GM12874 (cell line): ENCODE data around the gene ANKRD2.

Experiments used
- CTCF ChIP-seq: IDR thresholded peaks from 2 replicates; pipeline ENCODE4 v1.5.1; 2011; ENCODE audit warnings: low read depth, mild to moderate bottlenecking, control low read depth, low read length, moderate library complexity; ENCODE audit not compliant: insufficient read depth

Gene ANKRD2

DNA sequence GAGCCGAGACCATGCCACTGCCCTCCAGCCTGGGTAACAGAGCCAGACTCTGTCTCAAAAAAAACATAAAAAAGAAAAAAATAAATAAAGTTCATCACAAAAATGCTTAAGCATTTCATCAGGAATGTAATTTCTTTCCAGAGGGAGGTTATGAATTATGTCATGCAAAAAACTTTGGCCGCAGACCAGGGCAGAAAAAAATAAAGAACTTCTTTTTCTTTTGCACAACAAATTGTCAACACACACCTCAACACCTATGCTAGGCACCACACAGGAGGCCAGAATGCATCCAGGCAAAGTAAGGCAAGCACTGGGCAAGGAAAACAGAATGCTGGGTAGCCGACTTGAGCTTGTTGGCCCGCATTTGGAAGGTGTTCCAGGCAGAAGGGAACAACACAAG is 20.8 kb downstream of the ANKRD2 start:
- no peak for TF ChIP-seq CTCF

- no peak for TF ChIP-seq CTCF
These were observed 23.8 kb downstream of the ANKRD2 start for GRCh38 chr10:97596101-97597082.

- no peak for TF ChIP-seq CTCF
These were observed 25.2 kb downstream of the ANKRD2 start for GRCh38 chr10:97597778-97598177.

DNA sequence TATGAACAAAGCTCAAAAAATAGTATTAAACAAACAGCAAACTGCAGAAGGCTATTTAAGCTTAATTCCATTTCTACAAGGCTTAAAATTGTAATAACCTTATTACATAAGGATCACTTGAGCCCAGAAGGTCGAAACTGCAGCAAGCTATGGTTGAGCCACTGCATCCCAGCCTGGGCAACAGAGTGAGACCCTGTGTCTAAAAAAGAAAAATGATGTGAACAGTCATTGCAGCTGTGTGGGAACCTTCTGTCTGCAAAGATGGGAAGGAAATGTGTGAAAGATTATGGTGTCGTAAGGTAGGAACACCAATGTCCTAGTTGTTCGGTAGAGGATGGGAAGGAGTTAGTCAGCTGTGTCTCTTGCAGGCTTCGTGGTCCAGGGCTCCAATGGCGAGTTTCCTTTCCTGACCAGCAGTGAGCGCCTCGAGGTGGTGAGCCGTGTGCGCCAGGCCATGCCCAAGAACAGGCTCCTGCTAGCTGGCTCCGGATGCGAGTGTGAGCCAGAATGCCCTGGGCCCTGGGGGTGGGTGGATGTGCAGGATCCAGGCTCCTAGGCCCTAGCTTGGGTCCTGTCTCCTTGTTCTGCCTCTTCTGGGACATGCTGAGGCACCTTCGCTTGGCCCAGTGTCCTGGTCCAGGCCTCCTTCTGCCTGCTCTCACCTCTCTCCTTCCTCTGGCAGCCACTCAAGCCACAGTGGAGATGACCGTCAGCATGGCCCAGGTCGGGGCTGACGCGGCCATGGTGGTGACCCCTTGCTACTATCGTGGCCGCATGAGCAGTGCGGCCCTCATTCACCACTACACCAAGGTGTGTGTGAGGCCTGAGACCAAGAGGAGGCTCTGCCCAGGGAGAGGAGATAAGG is 26.1 kb downstream of the ANKRD2 start:
- no peak for TF ChIP-seq CTCF

- no peak for TF ChIP-seq CTCF
These were observed 26.7 kb downstream of the ANKRD2 start for GRCh38 chr10:97599272-97599619.

- TF ChIP-seq CTCF = no peak
These were observed 28.0 kb downstream of the ANKRD2 start for GRCh38 chr10:97600616-97601015.
